WI38 (cell line): ENCODE data around the gene ASPM.

Experiments
- H3K4me3 ChIP-seq: 2 replicates; pipeline ENCODE4 v1.5.1; 2011; ENCODE audit warnings: low read depth, mild to moderate bottlenecking, control low read depth, low read length
- TF ChIP-seq, protein P1 (sequence below): IDR thresholded peaks from 2 replicates; pipeline ENCODE4 v1.5.1; 2012; ENCODE audit warnings: low read depth, mild to moderate bottlenecking, control low read depth, low read length

ASPM gene

DNA sequence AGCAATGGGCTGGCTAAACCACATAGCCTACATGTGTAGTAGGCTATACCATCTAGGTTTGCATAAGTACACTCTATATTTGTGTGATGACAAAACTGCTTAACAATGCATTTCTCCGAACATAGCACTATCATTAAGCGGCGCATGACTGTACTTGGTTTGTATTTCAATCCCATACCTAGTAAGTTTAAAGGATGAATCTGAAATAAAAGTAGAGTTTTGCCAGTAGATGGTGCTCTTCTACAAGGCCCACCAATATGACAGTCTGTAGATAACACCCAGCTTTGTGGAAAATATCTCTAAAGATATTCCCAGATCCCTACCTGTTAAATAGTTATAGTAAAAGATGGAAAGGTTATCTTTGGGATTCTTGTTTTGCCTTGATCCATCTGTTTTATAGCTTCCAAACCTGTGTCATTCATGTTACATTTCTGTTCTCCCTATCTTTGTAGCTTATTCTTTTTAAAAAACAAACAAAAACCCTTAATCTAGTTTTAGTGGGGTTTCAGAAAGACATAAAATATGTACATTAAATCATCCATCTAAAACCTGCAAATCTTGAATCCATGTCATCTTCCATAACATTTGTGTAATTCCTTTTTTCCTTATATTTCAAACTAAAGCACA is 33.9 kb upstream of the ASPM start:
- no peak overlapping the region for H3K4me3 ChIP-seq
- TF ChIP-seq, protein P1, sequence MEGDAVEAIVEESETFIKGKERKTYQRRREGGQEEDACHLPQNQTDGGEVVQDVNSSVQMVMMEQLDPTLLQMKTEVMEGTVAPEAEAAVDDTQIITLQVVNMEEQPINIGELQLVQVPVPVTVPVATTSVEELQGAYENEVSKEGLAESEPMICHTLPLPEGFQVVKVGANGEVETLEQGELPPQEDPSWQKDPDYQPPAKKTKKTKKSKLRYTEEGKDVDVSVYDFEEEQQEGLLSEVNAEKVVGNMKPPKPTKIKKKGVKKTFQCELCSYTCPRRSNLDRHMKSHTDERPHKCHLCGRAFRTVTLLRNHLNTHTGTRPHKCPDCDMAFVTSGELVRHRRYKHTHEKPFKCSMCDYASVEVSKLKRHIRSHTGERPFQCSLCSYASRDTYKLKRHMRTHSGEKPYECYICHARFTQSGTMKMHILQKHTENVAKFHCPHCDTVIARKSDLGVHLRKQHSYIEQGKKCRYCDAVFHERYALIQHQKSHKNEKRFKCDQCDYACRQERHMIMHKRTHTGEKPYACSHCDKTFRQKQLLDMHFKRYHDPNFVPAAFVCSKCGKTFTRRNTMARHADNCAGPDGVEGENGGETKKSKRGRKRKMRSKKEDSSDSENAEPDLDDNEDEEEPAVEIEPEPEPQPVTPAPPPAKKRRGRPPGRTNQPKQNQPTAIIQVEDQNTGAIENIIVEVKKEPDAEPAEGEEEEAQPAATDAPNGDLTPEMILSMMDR: no peak; the same call in 1 of the 2 replicates

DNA sequence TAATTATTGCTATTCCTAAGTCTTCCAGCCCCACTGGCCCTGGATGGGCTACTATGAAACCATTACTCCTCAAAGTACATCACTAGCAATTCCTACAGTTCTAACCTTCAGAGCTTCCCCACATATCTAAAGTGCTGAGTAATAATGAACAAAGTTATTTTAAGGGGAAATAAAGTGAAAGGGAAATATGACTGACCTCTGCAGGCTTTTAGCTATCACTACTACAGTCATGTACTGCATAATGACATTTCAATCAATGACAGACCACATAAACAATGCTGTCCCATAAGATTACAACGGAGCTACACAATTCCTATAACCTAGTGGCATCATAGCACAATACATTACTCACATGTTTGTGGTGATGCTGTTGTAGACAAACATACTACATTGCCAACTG is 32.5 kb upstream of the ASPM start:
- TF ChIP-seq, protein P1: no peak
- H3K4me3 ChIP-seq: no peak overlapping the region

DNA sequence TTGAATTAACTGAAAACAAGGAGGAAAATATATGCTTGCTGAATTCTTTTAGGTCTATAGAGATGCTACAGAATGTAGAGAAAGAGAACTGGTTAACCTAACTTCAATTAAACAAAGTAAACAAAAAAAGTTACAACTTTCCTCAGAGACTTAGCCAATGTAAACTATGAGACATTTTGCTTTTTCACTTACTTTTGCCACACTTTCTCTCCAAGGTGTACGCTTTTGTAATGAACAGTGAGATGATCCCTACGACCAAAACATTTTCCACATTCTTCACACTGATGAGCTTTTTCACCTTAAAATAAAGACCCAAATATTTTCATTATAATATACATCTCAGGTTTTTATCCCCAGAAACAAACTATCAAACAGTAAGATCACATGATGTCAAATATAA is 28.3 kb upstream of the ASPM start:
- TF ChIP-seq, protein P1: no peak
- H3K4me3 ChIP-seq: no peak overlapping the region

DNA sequence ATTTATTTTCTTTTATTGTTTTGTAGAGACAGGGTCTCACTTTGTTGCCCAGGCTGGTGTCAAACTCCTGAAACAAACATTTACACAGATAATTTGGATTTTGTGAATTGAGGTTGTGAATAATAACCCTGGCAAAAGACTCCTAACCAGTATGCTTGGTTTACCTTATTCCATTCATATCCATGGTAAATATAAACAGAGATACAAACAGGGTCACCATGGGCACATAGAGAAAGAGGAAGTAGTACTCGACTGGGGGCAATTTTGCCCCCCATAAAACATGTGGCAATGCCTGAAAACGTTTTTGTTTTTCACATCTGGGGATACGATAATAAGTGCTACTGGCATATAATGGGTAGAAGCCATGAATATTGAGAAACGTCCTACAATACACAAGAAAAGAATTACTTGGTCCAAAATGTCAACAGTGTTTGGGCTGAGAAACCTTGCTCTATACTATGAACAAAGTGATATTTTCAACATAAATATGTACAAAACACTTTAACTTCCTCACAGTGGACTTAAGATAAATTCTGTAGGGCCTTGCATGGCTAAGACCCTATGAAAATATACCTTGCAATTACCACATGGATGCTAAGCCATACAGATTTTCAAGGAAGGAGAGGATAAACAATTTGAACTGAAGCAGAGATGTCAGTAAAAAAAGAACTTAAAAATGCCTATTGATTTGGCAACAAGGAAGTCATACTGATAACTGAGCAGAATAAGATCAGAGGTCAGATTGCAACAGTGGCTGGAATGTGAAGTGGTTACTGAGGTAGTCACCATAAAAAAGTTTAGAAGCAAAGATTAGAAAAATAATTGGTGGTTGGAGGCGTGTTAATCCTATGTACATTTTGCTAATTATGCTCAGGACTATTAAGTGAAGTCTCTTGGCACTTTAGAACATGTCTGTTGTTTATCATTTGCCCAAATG is 27.4 kb upstream of the ASPM start:
- TF ChIP-seq, protein P1: no peak
- H3K4me3 ChIP-seq: no peak overlapping the region

DNA sequence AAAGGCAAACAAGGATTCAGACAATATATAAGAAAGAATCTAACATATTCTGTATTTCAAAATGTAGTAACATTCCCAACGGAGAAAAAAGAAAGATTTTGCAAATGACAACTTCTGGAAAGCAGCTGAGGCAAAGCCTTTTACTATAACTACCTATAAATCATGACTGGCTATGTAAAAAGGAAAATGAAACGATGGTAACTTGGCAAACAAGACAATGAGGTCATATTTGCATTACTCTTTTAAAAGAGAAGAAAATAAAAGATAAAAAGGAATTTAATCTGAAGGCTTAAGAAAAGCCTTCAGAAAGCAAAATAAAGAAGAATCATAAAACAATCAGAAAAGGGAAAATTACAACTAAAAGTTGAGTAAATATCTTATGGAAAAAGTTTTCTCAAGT is 25.1 kb upstream of the ASPM start:
- H3K4me3 ChIP-seq: no peak overlapping the region
- TF ChIP-seq, protein P1: no peak

DNA sequence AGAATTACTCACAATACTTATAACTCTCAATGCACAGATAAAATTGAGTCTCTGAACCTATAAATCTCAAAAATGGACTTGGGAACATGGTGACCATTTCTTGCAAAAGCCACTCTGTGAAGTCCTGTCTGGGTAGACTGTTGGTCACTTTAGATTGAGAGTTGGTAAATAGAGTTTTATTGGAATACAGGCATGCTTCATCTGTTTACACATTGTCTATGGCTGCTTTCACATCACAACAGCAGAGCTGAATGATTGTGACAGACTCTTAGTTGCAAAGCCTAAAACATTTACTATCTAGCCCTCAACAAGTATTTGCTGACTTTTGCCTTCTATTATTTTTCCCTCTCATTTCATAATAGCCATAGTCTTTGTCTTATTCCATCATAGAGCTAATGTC is 24.1 kb upstream of the ASPM start:
- TF ChIP-seq, protein P1: no peak

DNA sequence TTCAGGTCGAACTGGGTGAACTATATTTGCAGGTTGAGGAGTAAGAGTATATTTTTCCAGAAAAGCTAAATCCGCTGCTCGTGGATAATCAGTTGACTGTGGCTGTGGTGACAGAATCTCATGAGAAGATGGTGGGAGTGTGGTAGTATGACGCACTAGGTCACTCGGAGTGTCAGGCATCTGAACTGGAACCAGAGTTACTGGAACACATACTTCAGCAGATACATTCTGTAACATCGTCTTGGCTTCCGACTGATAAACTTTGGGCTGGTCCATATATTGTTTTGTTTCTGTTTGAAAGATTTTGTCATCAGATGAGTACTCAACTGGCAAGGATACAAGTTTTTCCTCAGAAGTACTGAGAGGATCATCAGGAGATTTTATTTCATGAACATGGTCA is 13.0 kb upstream of the ASPM start:
- no peak overlapping the region for H3K4me3 ChIP-seq
- TF ChIP-seq, protein P1: no peak

More for the DNA sequence above, 24.1 kb upstream of the ASPM start:
- no peak overlapping the region for H3K4me3 ChIP-seq
